Esophagus muscularis mucosa (tissue), 3 donors: Measurements from ENCODE around the gene EPHA6.

Experiments
- POLR2A ChIP-seq: fragments of 450-650 bp; IDR thresholded peaks from one replicate; pipeline ENCODE4 v1.6.1; 2017; ENCODE audit warnings: antibody characterized with exemption, moderate library complexity, mild to moderate bottlenecking, low read depth
- TF ChIP-seq, protein P1 (sequence below), 3 experiments: fragments of 200-600 bp in 2 of 3; fragments of 450-650 bp in 1 of 3; sonication (generic) in 2 of 3; IDR thresholded peaks; one replicate each; pipeline ENCODE4 v1.5.1; 2017 to 2019; ENCODE audit warnings: antibody characterized with exemption in 3 of 3, mild to moderate bottlenecking in 2 of 3, moderate library complexity in 1 of 3

DNA sequence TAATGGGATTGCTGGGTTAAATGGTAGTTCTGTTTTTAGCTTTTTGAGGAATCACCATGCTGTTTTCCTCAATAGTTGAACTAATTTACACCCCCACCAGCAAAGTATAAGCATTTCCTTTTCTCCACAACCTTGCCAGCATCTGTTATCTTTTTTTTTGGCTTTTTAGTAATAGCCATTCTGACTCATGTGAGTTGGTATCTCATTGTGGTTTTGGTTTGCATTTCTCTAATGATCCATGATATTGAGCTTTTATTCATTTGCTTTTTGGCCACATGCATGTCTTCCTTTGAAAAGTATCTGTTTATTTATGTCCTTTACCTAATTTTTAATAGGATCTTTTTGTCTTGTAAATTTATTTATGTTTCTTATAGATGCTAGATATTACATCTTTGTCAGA, 288.2 kb downstream of the EPHA6 start:
- TF ChIP-seq, protein P1, sequence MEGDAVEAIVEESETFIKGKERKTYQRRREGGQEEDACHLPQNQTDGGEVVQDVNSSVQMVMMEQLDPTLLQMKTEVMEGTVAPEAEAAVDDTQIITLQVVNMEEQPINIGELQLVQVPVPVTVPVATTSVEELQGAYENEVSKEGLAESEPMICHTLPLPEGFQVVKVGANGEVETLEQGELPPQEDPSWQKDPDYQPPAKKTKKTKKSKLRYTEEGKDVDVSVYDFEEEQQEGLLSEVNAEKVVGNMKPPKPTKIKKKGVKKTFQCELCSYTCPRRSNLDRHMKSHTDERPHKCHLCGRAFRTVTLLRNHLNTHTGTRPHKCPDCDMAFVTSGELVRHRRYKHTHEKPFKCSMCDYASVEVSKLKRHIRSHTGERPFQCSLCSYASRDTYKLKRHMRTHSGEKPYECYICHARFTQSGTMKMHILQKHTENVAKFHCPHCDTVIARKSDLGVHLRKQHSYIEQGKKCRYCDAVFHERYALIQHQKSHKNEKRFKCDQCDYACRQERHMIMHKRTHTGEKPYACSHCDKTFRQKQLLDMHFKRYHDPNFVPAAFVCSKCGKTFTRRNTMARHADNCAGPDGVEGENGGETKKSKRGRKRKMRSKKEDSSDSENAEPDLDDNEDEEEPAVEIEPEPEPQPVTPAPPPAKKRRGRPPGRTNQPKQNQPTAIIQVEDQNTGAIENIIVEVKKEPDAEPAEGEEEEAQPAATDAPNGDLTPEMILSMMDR (IDR thresholded peaks at IDR 0.05), result no peak
- no peak for TF ChIP-seq POLR2A
